PC-9 (cell line): ENCODE measurements around the gene CRLF3. TPM values are rescaled to one million over a fixed set of nuclear protein-coding genes. Genes with fewer than 3 reads are reported as not detected.
"Not testable (repeated sequence)": the region's sequence is repeated elsewhere in the genome, so short reads cannot be mapped to it uniquely, and the experiment has no call there.

ENCODE experiments used
- BruUV-seq: library from RNA; stranded (reverse); fragments of 400-500 nt; replicated peaks from 2 replicates; lab custom pipeline; 2021; lab: Mats Ljungman, UMichigan
- CTCF ChIA-PET: fragments of 300-600 bp; sonication (Branson Sonifier 250); formaldehyde crosslinking; loops from one replicate; lab custom pipeline; 2022; ENCODE audit warnings: antibody characterized with exemption; lab: Charles Lee
- POLR2A ChIA-PET: fragments of 300-600 bp; sonication (Branson Sonifier 250); formaldehyde crosslinking; loops from one replicate; lab custom pipeline; 2022; ENCODE audit warnings: antibody characterized with exemption; ENCODE audit not compliant: unreplicated experiment; lab: Charles Lee
- DNase-seq, 2 experiments: peaks; one replicate each; pipeline versions ENCODE4 v3.0.0 to v3.0.0-alpha.2; 2015 to 2022; ENCODE audit warnings: mixed read lengths in 1 of 2
- H2AFZ ChIP-seq: fragments of 200-600 bp; sonication (generic); 2 replicates; pipeline ENCODE4 v1.8.1; 2017; ENCODE audit warnings: antibody characterized with exemption
- H3F3A ChIP-seq: fragments of 200-600 bp; sonication (generic); 2 replicates; pipeline ENCODE4 v1.8.1; 2017; ENCODE audit warnings: antibody characterized with exemption, mild to moderate bottlenecking, low read depth; ENCODE audit not compliant: insufficient read depth
- H3K27ac ChIP-seq: fragments of 200-600 bp; sonication (generic); 2 replicates; pipeline ENCODE4 v1.6.1; 2016; ENCODE audit warnings: mixed run types
- H3K27me3 ChIP-seq: fragments of 200-600 bp; sonication (generic); 2 replicates; pipeline ENCODE4 v1.6.1; 2016; ENCODE audit warnings: low read depth, mixed run types; ENCODE audit not compliant: insufficient read depth
- H3K36me3 ChIP-seq: fragments of 200-600 bp; sonication (generic); 2 replicates; pipeline ENCODE4 v1.6.1; 2016; ENCODE audit warnings: low read depth, mixed run types
- H3K4me1 ChIP-seq: fragments of 200-600 bp; sonication (generic); replicated peaks from 2 replicates; pipeline ENCODE4 v1.6.1; 2016; ENCODE audit warnings: mixed run types; ENCODE audit not compliant: insufficient read depth
- H3K4me2 ChIP-seq: fragments of 200-600 bp; sonication (generic); 2 replicates; pipeline ENCODE4 v1.6.1; 2017; ENCODE audit warnings: mixed run types
- H3K4me3 ChIP-seq: fragments of 200-600 bp; sonication (generic); 2 replicates; pipeline ENCODE4 v1.6.1; 2016; ENCODE audit warnings: mixed run types
- H3K79me2 ChIP-seq: fragments of 200-600 bp; sonication (generic); 2 replicates; pipeline ENCODE4 v1.6.1; 2017; ENCODE audit warnings: low read depth, mixed run types
- H3K9me2 ChIP-seq: fragments of 200-600 bp; sonication (generic); 2 replicates; pipeline ENCODE4 v1.8.1; 2017; ENCODE audit warnings: mild to moderate bottlenecking; ENCODE audit not compliant: insufficient read depth
- H3K9me3 ChIP-seq: fragments of 200-600 bp; sonication (generic); 2 replicates; pipeline ENCODE4 v1.8.1; 2016; ENCODE audit warnings: low read depth; ENCODE audit not compliant: insufficient read depth
- H4K20me1 ChIP-seq: fragments of 200-600 bp; sonication (generic); 2 replicates; pipeline ENCODE4 v1.8.1; 2017; ENCODE audit not compliant: insufficient read depth
- CTCF ChIP-seq: fragments of 200-600 bp; sonication (generic); conservative IDR thresholded peaks from 2 replicates; pipeline ENCODE4 v1.6.1; 2017; ENCODE audit warnings: mixed run types, antibody characterized with exemption, mild to moderate bottlenecking, moderate library complexity
- EZH2 ChIP-seq: fragments of 200-600 bp; sonication (generic); IDR thresholded peaks from 2 replicates; pipeline ENCODE4 v1.8.0; 2017; ENCODE audit warnings: antibody characterized with exemption, low read depth
- intact Hi-C: fragments of 100-400 bp; cut with micrococcal nuclease; formaldehyde crosslinking; loops from one replicate; pipeline ENCODE4 v1.10.0; 2022; ENCODE audit not compliant: unreplicated experiment
- total RNA-seq: library from RNA; stranded (reverse); gene quantifications from 2 replicates; pipeline ENCODE4 v1.2.3, GENCODE V29; 2021

CRLF3 gene
- total RNA-seq, 1 experiment from 2014 or later, result 12.9 TPM

- Histone ChIP-seq H3K4me1 (no peaks in the 10 kb centered on the region), H3K27ac (no peak overlapping the region), H2AFZ (no peak overlapping the region), H3K9me2 (no peaks in the 10 kb centered on the region), H4K20me1 (no peaks in the 10 kb centered on the region), H3K4me2 (no peak overlapping the region), H3K27me3 (no peaks in the 10 kb centered on the region), H3K79me2 (no peaks in the 10 kb centered on the region), H3K36me3 (peaks cover 30% of the 10 kb centered on the region), H3K9me3 (no peaks in the 10 kb centered on the region), H3K4me3 (no peak overlapping the region), H3F3A (peaks cover 37% of the 10 kb centered on the region)
- no TSS peak for BruUV-seq
- intact Hi-C loops, result no loop called here
- DNase-seq, result no peak
- ChIA-PET POLR2A (no interaction called here), CTCF (no interaction called here)
- TF ChIP-seq EZH2, result no peak
- no peak for TF ChIP-seq CTCF
Observed at GRCh38 chr17:30782206-30782605, 42.3 kb downstream of the CRLF3 start.

GRCh38 chr17:30780343-30780742 is 44.1 kb downstream of the CRLF3 start:
- Histone ChIP-seq H3K4me1 (no peaks in the 10 kb centered on the region), H4K20me1 (no peaks in the 10 kb centered on the region), H3K9me3 (no peaks in the 10 kb centered on the region), H3K9me2 (no peaks in the 10 kb centered on the region), H3K4me3 (no peak overlapping the region), H3K27me3 (no peaks in the 10 kb centered on the region), H3K79me2 (no peaks in the 10 kb centered on the region), H3K36me3 (peaks cover 30% of the 10 kb centered on the region), H3K4me2 (no peak overlapping the region), H3K27ac (no peak overlapping the region), H3F3A (peaks cover 31% of the 10 kb centered on the region), H2AFZ (no peak overlapping the region)
- POLR2A ChIA-PET, result interaction anchor here (0.8 kb wide), 1 partner anchor 415 kb away, joined by 36 read pairs; no protein-coding TSS in a partner anchor
- intact Hi-C loops, result no loop called here
- no TSS peak for BruUV-seq
- no peak for TF ChIP-seq EZH2
- DNase-seq, result no peak
- CTCF ChIA-PET, result no interaction called here

- DNase-seq, H3K79me2 ChIP-seq, CTCF ChIA-PET, H4K20me1 ChIP-seq, H3K4me3 ChIP-seq, H3F3A ChIP-seq, H2AFZ ChIP-seq, H3K9me3 ChIP-seq, POLR2A ChIA-PET, H3K4me1 ChIP-seq, H3K27me3 ChIP-seq, H3K9me2 ChIP-seq, H3K36me3 ChIP-seq, H3K4me2 ChIP-seq, intact Hi-C loops, H3K27ac ChIP-seq, BruUV-seq: not testable (repeated sequence)
Observed at GRCh38 chr17:30768771-30769170, 55.7 kb downstream of the CRLF3 start.

- DNase-seq, H3K4me3 ChIP-seq, H3F3A ChIP-seq, H4K20me1 ChIP-seq, H2AFZ ChIP-seq, BruUV-seq, H3K79me2 ChIP-seq, H3K27ac ChIP-seq, POLR2A ChIA-PET, CTCF ChIA-PET, H3K9me3 ChIP-seq, intact Hi-C loops, H3K4me1 ChIP-seq, H3K4me2 ChIP-seq, H3K36me3 ChIP-seq, H3K27me3 ChIP-seq, H3K9me2 ChIP-seq: not testable (repeated sequence)
Observed at GRCh38 chr17:30767641-30768404, 56.7 kb downstream of the CRLF3 start.
